NCI-H1417 treated with DMSO at 0.1 percent for 48 hours (cell line): Measurements from ENCODE around the gene FGF3.
"Not testable (repeated sequence)": the region's sequence is repeated elsewhere in the genome, so short reads cannot be mapped to it uniquely, and the experiment has no call there.

ENCODE experiments used
- DNase-seq: peaks from one replicate; lab custom pipeline; 2025; lab: John Stamatoyannopoulos, UW

FGF3 gene

DNA sequence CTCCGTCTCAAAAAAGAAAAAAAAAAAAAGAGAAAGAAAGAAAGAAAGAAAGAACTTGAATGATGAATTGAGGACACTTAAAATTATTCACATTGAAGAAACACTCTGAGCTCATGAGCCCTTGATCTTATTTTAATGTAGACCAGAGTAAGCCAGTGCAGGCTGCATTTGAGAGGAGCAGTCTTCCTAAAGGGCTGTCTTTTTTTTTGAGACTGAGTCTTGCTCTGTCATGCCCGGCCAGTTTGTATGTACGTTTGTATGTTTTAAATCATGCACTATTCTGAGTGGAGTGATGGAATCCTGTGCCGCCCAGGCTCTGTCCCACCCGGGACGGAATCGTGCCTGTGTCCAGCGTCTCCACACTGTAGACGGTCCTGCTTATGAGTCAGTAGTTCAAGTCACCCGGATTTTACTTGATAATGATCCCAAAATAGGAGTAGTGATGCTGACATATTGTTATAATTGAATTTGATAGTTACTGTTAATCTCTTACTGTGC, 53.7 kb downstream of the FGF3 start:
- no peak for DNase-seq

DNA sequence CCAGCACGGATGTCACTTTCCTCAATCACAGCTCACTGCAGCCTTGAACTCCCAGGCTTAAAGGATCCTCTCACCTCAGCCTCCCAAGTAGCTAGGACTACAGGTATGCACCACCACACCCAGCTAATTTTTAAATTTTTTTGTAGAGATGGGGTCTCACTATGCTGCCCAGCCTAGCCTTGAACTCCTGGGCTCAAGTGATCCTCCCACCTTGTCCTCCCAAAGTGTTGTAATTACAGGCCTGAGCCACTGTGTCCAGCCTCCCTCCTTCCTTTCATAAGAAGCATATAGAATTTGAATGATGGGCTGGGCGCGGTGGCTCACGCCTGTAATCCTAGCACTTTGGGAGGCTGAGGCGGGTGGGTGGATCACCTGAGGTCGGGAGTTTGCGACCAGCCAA, 54.3 kb downstream of the FGF3 start:
- not testable (repeated sequence) for DNase-seq

DNA sequence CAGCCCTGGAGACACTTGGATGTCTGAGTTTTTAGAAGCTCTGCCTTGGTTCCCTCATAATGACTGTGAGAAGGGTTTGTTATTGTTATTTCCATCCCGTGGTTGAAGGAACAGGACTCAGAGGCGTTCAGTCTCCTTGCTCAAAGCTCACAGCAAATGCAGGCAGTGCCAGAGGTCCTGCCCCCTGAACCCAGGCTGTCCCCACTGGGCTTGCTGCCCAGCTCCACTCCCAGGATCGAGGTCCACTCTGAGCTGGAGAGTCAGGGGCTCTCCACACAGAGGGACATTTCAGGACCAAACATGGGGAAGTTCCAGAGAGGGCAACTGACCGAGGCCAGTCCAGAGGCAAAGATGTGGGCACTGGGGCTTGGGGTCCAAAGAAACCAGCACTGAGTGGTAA, 58.9 kb downstream of the FGF3 start:
- no peak for DNase-seq
